Ectodermal cell (in vitro differentiated cells): ENCODE results near the gene TTC19. TPM values are rescaled to one million over a fixed set of nuclear protein-coding genes. Genes with fewer than 3 reads are reported as not detected.

Experiments used
- H3K27ac ChIP-seq: 2 replicates; pipeline ENCODE4 v1.7.0; 2013; ENCODE audit warnings: mild to moderate bottlenecking, low read depth, low read length; ENCODE audit not compliant: insufficient read depth, poor library complexity, severe bottlenecking
- H3K27me3 ChIP-seq: 2 replicates; pipeline ENCODE4 v1.7.0; 2013; ENCODE audit warnings: mild to moderate bottlenecking, low read length; ENCODE audit not compliant: insufficient read depth, control insufficient read depth, poor library complexity, severe bottlenecking
- H3K36me3 ChIP-seq: one replicate; pipeline ENCODE4 v1.7.0; 2013; ENCODE audit warnings: low read length; ENCODE audit not compliant: control insufficient read depth, insufficient read depth
- H3K4me1 ChIP-seq: one replicate; pipeline ENCODE4 v1.7.0; 2013; ENCODE audit warnings: low read length; ENCODE audit not compliant: control insufficient read depth, insufficient read depth
- H3K4me3 ChIP-seq: 2 replicates; pipeline ENCODE4 v1.7.0; 2013; ENCODE audit warnings: low read depth, low read length, control low read depth; ENCODE audit not compliant: insufficient read depth
- H3K9me3 ChIP-seq: 2 replicates; pipeline ENCODE4 v1.7.0; 2013; ENCODE audit warnings: mild to moderate bottlenecking, low read length, moderate library complexity; ENCODE audit not compliant: control insufficient read depth
- WGBS, 2 experiments: methylation state at CpG; one replicate each; pipeline ENCODE4 v1.1.7; 2013; ENCODE audit warnings: missing lambda C conversion rate in 2 of 2; 5-methylcytosine and 5-hydroxymethylcytosine counted together
- polyA plus RNA-seq, 4 experiments: library from polyadenylated mRNA; stranded (reverse); fragments of 50-300 nt; gene quantifications; one replicate each; pipeline ENCODE4 v1.2.3, GENCODE V29; 2013

The TTC19 gene
- polyA plus RNA-seq (2013, experiment 1 of 4): 52.1 TPM
- polyA plus RNA-seq (2013, experiment 2 of 4): 56.3 TPM
- 46.1 TPM for polyA plus RNA-seq (2013, experiment 3 of 4)
- polyA plus RNA-seq (2013, experiment 4 of 4): 44.2 TPM

DNA sequence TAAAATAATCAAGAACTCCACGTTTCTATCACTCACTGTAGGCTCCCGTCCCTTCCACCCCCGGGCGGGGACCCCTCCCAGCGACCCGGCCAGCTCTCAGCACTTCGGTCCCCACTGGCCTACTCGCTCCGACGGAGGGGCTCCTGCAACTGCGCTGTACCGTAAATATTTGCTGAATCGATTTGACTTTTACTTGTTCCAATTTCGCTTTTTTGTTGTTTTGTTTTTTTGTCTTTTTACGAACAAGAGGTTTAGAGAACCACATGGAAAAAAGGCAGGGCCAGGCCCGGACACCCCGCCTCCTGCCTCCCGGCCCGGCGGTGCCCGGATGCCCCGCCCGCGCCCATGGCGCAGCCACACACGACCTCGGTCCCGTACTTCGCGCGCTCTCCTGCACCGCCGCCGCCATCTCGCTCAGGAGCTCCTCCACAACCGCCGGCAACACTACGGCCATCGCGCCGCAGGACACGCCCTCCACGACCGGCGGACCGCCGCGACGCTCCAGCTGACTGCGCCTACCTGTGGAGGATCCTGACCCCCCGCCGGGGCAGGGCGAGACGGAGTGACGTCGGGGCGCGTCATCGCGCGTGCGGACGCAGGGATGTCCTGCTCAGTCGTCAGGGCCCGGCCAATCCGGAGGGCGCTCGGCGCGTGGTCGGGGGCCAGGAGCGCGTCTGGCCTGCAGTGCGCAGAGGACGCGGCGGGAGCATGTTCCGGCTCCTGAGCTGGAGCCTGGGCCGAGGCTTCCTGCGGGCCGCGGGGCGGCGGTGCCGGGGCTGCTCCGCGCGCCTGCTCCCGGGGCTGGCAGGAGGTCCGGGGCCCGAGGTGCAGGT lies at the start of gene TTC19, which contains the start of gene ZSWIM7:
TSS of gene TTC19 (plus strand) at position 684 of the 833 bp plus-strand sequence. CDS start at position 709, 25 bp downstream.
TSS of gene ZSWIM7 (minus strand) at position 564 of the 833 bp plus-strand sequence. CDS start at position 454, 110 bp downstream.
- 0 to 1% methylated on average over 91 of the region's 91 CpGs for WGBS, 2 experiments

GRCh38 chr17:15951368-15952047 lies 48.1 kb upstream of the TTC19 start:
- Histone ChIP-seq H3K4me3 (no peak overlapping the region), H3K27ac (no peak overlapping the region), H3K4me1 (no peaks in the 10 kb centered on the region), H3K27me3 (peaks cover 15% of the 10 kb centered on the region), H3K36me3 (no peaks in the 10 kb centered on the region), H3K9me3 (no peaks in the 10 kb centered on the region)
- WGBS, 2 experiments: 92 to 93% methylated on average over 6 of the region's 6 CpGs

More for the DNA sequence above, at the start of gene TTC19, which contains the start of gene ZSWIM7:
- peak within 1 kb of the TSS; percentile 87 for H3K4me3 ChIP-seq
- H3K36me3 ChIP-seq: peaks cover 30% of the 10 kb centered on the region
- H3K4me1 ChIP-seq: no peaks in the 10 kb centered on the region
- no peaks in the 10 kb centered on the region for H3K27me3 ChIP-seq
- peak within 1 kb of the TSS; percentile 93 for H3K27ac ChIP-seq
- no peaks in the 10 kb centered on the region for H3K9me3 ChIP-seq

GRCh38 chr17:15952048-15952532 lies 47.5 kb upstream of the TTC19 start:
- 85 to 93% methylated on average over 7 of the region's 7 CpGs for WGBS, 2 experiments
- H3K9me3 ChIP-seq: no peaks in the 10 kb centered on the region
- H3K36me3 ChIP-seq: no peaks in the 10 kb centered on the region

DNA sequence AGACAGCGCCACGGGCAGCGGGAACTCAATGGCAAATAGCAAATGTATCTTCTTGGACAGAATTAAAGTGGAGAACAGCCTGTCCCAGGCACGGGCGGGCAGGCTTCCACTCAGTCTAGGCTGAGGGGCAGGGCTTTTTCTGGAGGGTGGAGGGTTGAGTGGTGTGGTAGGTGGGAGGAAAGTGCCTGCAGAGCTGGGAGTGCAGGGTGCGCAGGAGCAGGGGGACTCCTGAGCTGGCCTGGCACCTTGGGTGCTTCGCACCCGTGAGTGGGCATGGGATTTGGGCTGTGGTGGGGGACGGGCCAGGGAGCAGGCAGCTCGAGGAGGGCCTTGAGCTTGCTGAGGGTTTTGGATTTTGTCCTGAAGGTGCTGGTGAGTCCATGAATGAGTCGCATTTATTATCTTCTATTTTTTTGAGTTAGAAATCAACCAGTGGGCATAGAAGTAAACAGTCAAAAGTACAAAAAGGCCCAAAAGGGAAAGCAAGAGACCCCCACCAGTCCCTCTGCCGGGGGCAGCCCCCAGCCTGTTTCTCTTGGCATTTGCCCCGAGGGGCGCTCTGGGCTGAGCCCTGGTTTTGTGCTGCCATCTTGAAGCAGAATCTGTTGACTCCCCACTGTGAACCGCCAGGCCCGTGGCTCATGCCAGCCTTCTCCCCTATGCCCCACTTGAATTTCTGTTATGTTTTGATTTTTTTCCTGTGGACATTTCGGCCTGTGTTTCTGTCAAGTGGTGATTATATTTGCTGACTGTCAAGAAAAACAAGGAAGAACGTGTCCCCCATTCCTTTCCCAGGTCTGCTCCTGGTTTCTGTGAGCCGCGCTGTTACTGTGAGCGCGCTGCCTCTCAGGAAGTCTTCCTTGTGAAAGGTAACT lies 46.5 kb upstream of the TTC19 start:
- H3K27ac ChIP-seq: no peak overlapping the region
- WGBS, 2 experiments: 81 to 82% methylated on average over 22 of the region's 22 CpGs
- no peaks in the 10 kb centered on the region for H3K27me3 ChIP-seq
- no peaks in the 10 kb centered on the region for H3K4me1 ChIP-seq
- no peaks in the 10 kb centered on the region for H3K36me3 ChIP-seq
- no peak overlapping the region for H3K4me3 ChIP-seq
- H3K9me3 ChIP-seq: no peaks in the 10 kb centered on the region

More at GRCh38 chr17:15952048-15952532, 47.5 kb upstream of the TTC19 start:
- no peak overlapping the region for H3K27ac ChIP-seq
- H3K4me1 ChIP-seq: no peaks in the 10 kb centered on the region
- H3K4me3 ChIP-seq: no peak overlapping the region
- H3K27me3 ChIP-seq: peaks cover 9% of the 10 kb centered on the region

DNA sequence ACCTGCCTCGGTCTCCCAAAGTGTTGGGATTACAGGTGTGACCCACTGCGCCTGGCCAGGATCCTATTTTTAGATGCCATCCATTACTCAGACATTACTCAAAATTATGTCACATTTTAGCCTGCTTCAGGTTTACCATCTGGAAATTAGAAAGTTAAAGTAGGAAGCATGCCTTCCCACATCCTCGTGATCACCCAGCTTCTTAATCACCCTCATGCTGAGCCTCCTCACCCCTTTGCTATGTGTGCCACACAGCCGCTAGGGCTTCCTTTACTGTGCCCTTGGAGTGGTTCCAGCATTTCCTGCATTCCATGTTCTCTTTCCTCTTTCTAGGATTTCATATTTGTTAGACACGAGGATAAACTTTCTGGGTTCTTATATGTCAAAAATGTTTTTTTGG lies 45.4 kb upstream of the TTC19 start:
- H3K9me3 ChIP-seq: no peaks in the 10 kb centered on the region
- H3K4me3 ChIP-seq: no peak overlapping the region
- H3K27ac ChIP-seq: no peak overlapping the region
- WGBS, 2 experiments: 95% methylated on average over 5 of the region's 5 CpGs
- no peaks in the 10 kb centered on the region for H3K36me3 ChIP-seq
- H3K4me1 ChIP-seq: no peaks in the 10 kb centered on the region
- H3K27me3 ChIP-seq: no peaks in the 10 kb centered on the region

DNA sequence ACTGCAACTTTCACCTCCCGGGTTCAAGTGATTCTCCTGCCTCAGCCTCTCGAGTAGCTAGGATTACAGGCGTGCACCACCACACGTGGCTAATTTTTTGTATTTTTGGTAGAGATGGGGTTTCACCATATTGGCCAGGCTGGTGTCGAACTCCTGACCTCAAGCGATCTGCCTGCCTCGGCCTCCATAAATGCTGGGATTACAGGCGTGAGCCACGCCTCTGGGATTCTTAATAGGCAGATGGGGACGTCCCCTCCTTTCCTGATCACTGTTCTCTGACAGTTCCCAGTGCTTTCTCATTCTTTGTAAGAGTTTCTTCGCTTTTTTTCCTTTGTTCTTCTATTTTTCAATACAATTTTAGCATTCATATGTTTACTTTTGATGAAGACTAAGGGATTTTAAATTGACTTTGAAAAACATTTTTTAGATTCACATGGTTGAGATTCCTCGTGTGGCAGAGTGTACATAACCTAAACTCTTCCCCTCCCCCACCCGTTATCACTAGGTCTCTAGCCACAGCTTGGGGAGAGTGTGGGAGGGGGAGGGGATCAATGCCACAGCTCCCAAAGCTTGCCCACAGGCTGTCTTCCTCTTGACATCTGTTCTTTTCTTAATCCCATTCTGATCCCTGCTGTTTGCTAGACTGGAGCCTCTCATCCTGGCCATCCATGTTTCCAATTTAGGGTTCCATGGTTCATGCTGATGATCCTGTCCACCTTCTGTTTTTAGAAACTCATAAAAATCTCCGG lies 43.7 kb upstream of the TTC19 start:
- no peaks in the 10 kb centered on the region for H3K27me3 ChIP-seq
- no peaks in the 10 kb centered on the region for H3K36me3 ChIP-seq
- no peaks in the 10 kb centered on the region for H3K4me1 ChIP-seq
- no peak overlapping the region for H3K4me3 ChIP-seq
- H3K27ac ChIP-seq: no peak overlapping the region
- H3K9me3 ChIP-seq: no peaks in the 10 kb centered on the region
- 84 to 89% methylated on average over 10 to 12 of the region's 14 CpGs for WGBS, 2 experiments

GRCh38 chr17:15957206-15957605 lies 42.4 kb upstream of the TTC19 start:
- WGBS, 2 experiments: 94 to 95% methylated on average over 6 of the region's 6 CpGs
- Histone ChIP-seq H3K27me3 (no peaks in the 10 kb centered on the region), H3K4me3 (no peak overlapping the region), H3K27ac (no peak overlapping the region), H3K4me1 (no peaks in the 10 kb centered on the region), H3K36me3 (no peaks in the 10 kb centered on the region), H3K9me3 (no peaks in the 10 kb centered on the region)

- Histone ChIP-seq H3K9me3 (no peaks in the 10 kb centered on the region), H3K27me3 (no peaks in the 10 kb centered on the region)
- WGBS, 2 experiments: 92 to 94% methylated on average over 18 of the region's 19 CpGs
These were observed 41.9 kb upstream of the TTC19 start for GRCh38 chr17:15957608-15958307.

GRCh38 chr17:15958484-15958854 lies 41.2 kb upstream of the TTC19 start:
- 84 to 86% methylated on average over 4 of the region's 4 CpGs for WGBS, 2 experiments
- no peaks in the 10 kb centered on the region for H3K9me3 ChIP-seq
- H3K4me3 ChIP-seq: no peak overlapping the region
- no peaks in the 10 kb centered on the region for H3K4me1 ChIP-seq
- no peaks in the 10 kb centered on the region for H3K27me3 ChIP-seq
- no peak overlapping the region for H3K27ac ChIP-seq
- H3K36me3 ChIP-seq: no peaks in the 10 kb centered on the region

More at GRCh38 chr17:15957608-15958307, 41.9 kb upstream of the TTC19 start:
- no peak overlapping the region for H3K4me3 ChIP-seq
- H3K36me3 ChIP-seq: no peaks in the 10 kb centered on the region
- H3K27ac ChIP-seq: no peak overlapping the region
- H3K4me1 ChIP-seq: no peaks in the 10 kb centered on the region
